Measurements from ENCODE around the gene L3MBTL2.

L3MBTL2 gene

GRCh38 chr22:41237036-41237706 lies 32.1 kb downstream of the L3MBTL2 start:
- H3K27me3 ChIP-seq, result no peaks in the 10 kb centered on the region
- H3K9me3 ChIP-seq (replicated peaks in 1 of 11), result no peaks in the 10 kb centered on the region
- peak overlapping the region; percentile 83 to 100 (median 96) for H3K4me2 ChIP-seq
- peak overlapping the region; percentile 68 to 81 (median 77) for H3K9ac ChIP-seq
- peaks cover 0 to 30% (median 0%) of the 10 kb centered on the region in 11 experiments; a peak in 2 of 22 replicates for H4K20me1 ChIP-seq
- peak overlapping the region in 9 of 11 experiments; percentile 49 to 74 (median 67); a peak in 12 of 22 replicates for H3K27ac ChIP-seq
- peaks cover 8 to 31% (median 17%) of the 10 kb centered on the region in 10 experiments for H3K4me1 ChIP-seq
- no peaks in the 10 kb centered on the region for H3K36me3 ChIP-seq
- H3K4me3 ChIP-seq, result peak overlapping the region; percentile 49 to 70 (median 62)
- no peak for TF ChIP-seq Cebpa-rat (IDR thresholded peaks at IDR 0.05)

- TF ChIP-seq Cebpa-rat (IDR thresholded peaks at IDR 0.05), result no peak
- Histone ChIP-seq H3K27ac (peak overlapping the region; percentile 49 to 74 (median 67); a peak in 21 of 22 replicates), H3K9ac (peak overlapping the region; percentile 68 to 81 (median 77)), H3K4me1 (peaks cover 8 to 31% (median 24%) of the 10 kb centered on the region in 10 experiments), H3K4me3 (peak overlapping the region; percentile 49 to 70 (median 62)), H3K4me2 (peak overlapping the region; percentile 83 to 100 (median 96)), H3K36me3 (peaks cover 0 to 7% (median 0%) of the 10 kb centered on the region in 11 experiments; a peak in 1 of 22 replicates), H3K9me3 (replicated peaks in 1 of 11) (no peaks in the 10 kb centered on the region), H4K20me1 (peaks cover 0 to 30% (median 0%) of the 10 kb centered on the region in 11 experiments; a peak in 2 of 22 replicates), H3K27me3 (no peaks in the 10 kb centered on the region)
These were observed 32.8 kb downstream of the L3MBTL2 start for GRCh38 chr22:41237707-41238569.

GRCh38 chr22:41238570-41239442 lies 33.7 kb downstream of the L3MBTL2 start:
- H3K9ac ChIP-seq, result peak overlapping the region in 10 of 11 experiments; percentile 68 to 81 (median 78); a peak in 17 of 22 replicates
- no peaks in the 10 kb centered on the region for H3K9me3 ChIP-seq (replicated peaks in 1 of 11)
- H3K4me2 ChIP-seq, result peak overlapping the region; percentile 83 to 100 (median 96); a peak in 20 of 22 replicates
- H3K4me1 ChIP-seq, result peaks cover 8 to 31% (median 24%) of the 10 kb centered on the region in 10 experiments
- H4K20me1 ChIP-seq, result peaks cover 0 to 30% (median 0%) of the 10 kb centered on the region in 11 experiments; a peak in 3 of 22 replicates
- peaks cover 0 to 15% (median 0%) of the 10 kb centered on the region in 11 experiments; a peak in 3 of 22 replicates for H3K36me3 ChIP-seq
- no peak for TF ChIP-seq Cebpa-rat (IDR thresholded peaks at IDR 0.05)
- peak overlapping the region in 5 of 11 experiments; percentile 67 to 74 (median 72); a peak in 8 of 22 replicates for H3K27ac ChIP-seq
- H3K27me3 ChIP-seq, result no peaks in the 10 kb centered on the region
- H3K4me3 ChIP-seq, result peak overlapping the region in 7 of 10 experiments; percentile 58 to 65 (median 62); a peak in 11 of 20 replicates

GRCh38 chr22:41239443-41240128 lies 34.5 kb downstream of the L3MBTL2 start:
- no peak for TF ChIP-seq Cebpa-rat (IDR thresholded peaks at IDR 0.05)
- no peaks in the 10 kb centered on the region for H3K9me3 ChIP-seq (replicated peaks in 1 of 11)

GRCh38 chr22:41240377-41241132 lies 35.4 kb downstream of the L3MBTL2 start, which contains the start of gene CHADL:
Gene CHADL, minus strand, starts transcription at chr22:41240931. Its CDS starts 50 bp downstream, at chr22:41240881.
- H3K4me2 ChIP-seq, result no peak within 1 kb of the TSS
- H3K9me3 ChIP-seq (replicated peaks in 1 of 11), result no peaks in the 10 kb centered on the region
- no peak for TF ChIP-seq Cebpa-rat (IDR thresholded peaks at IDR 0.05)
- peak within 1 kb of the TSS in 2 of 11 experiments; percentile 6 to 24; a peak in 2 of 22 replicates for H3K9ac ChIP-seq
- H3K4me1 ChIP-seq, result peaks cover 8 to 31% (median 24%) of the 10 kb centered on the region in 10 experiments
- H3K27me3 ChIP-seq, result no peaks in the 10 kb centered on the region
- no peak within 1 kb of the TSS for H3K4me3 ChIP-seq
- no peak within 1 kb of the TSS; a peak in 1 of 22 replicates for H3K27ac ChIP-seq
- peaks cover 0 to 44% (median 8%) of the 10 kb centered on the region in 11 experiments; a peak in 10 of 22 replicates for H4K20me1 ChIP-seq
- peaks cover 4 to 32% (median 14%) of the 10 kb centered on the region in 11 experiments; a peak in 19 of 22 replicates for H3K36me3 ChIP-seq

More at GRCh38 chr22:41239443-41240128, 34.5 kb downstream of the L3MBTL2 start:
- Histone ChIP-seq H3K4me3 (no peak overlapping the region), H4K20me1 (peaks cover 0 to 35% (median 0%) of the 10 kb centered on the region in 11 experiments; a peak in 4 of 22 replicates), H3K36me3 (peaks cover 0 to 23% (median 5%) of the 10 kb centered on the region in 11 experiments; a peak in 7 of 22 replicates), H3K9ac (peak overlapping the region in 1 of 11 experiments; percentile 24; a peak in 1 of 22 replicates), H3K4me2 (no peak overlapping the region), H3K27ac (no peak overlapping the region), H3K4me1 (peaks cover 8 to 31% (median 24%) of the 10 kb centered on the region in 10 experiments), H3K27me3 (no peaks in the 10 kb centered on the region)

- H4K20me1 ChIP-seq, result peaks cover 0 to 50% (median 14%) of the 10 kb centered on the region in 11 experiments; a peak in 12 of 22 replicates
- no peak overlapping the region for H3K4me3 ChIP-seq
- no peak overlapping the region for H3K27ac ChIP-seq
- TF ChIP-seq Cebpa-rat (IDR thresholded peaks at IDR 0.05), result no peak
- no peak overlapping the region for H3K4me2 ChIP-seq
- H3K4me1 ChIP-seq, result peaks cover 8 to 31% (median 24%) of the 10 kb centered on the region in 10 experiments
- H3K9ac ChIP-seq, result no peak overlapping the region
- no peaks in the 10 kb centered on the region for H3K9me3 ChIP-seq (replicated peaks in 1 of 11)
- H3K36me3 ChIP-seq, result peaks cover 10 to 39% (median 20%) of the 10 kb centered on the region in 11 experiments
- H3K27me3 ChIP-seq, result no peaks in the 10 kb centered on the region
These were observed 36.1 kb downstream of the L3MBTL2 start for GRCh38 chr22:41241133-41241676.

Measured in BLaER1 treated with 17β-estradiol and CSF1 and Interleukin-3, amounts not matched to agents 10 nM and 100 nM (cell line).